Suprapubic skin (tissue), 3 donors: ENCODE data around the gene ABCA6.

ENCODE experiments used
- EP300 ChIP-seq: sonication (generic); formaldehyde crosslinking; IDR thresholded peaks from one replicate; pipeline ENCODE4 v1.6.1; 2017; ENCODE audit warnings: antibody characterized with exemption
- POLR2A ChIP-seq, 2 donors: fragments of 450-650 bp; IDR thresholded peaks; one replicate each; pipeline ENCODE4 v1.6.1; 2017; ENCODE audit warnings: antibody characterized with exemption in 2 of 2, mild to moderate bottlenecking in 2 of 2, moderate library complexity in 2 of 2
- TF ChIP-seq, protein P1 (sequence below), 2 donors: fragments of 200-600 bp in 1 of 2; fragments of 450-650 bp in 1 of 2; sonication (generic) in 1 of 2; IDR thresholded peaks; one replicate each; pipeline ENCODE4 v1.5.1; 2016 to 2019; ENCODE audit warnings: antibody characterized with exemption in 2 of 2, mild to moderate bottlenecking in 1 of 2, moderate library complexity in 1 of 2

DNA sequence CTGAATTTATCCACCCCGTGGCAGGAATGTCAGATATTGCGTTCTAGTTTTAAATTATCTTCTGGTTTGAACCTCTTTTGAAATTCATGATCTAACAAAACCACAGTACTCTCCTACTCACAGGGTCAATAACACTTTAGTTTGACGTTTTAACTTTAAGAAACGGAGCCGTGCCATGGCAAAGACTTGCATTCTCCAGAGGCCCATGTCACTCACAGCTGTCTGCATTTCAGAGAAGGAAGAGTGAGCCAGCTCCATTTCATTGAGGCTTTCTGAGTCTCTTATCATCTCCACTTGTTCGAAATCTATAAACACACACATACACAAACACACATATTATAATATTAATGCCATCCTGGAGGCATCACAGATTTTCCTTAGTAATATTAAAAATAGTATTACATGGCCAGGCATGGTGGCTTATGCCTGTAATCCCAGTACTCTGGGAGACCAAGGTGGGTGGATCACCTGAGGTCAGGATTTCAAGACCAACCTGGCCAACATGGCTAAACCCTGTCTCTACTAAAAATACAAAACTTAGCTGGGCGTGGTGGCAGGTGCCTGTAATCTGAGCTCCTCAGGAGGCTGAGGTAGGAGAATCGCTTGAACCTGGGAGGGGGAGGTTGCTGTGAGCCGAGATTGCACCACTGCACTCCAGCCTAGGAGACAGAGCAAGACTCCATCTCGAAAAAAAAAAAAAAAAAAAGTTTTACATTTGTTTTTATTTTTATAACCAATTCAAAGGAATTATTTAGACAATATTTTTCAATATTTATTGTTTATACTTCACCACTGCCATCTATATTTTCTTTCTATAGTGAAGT, 35.6 kb downstream of the ABCA6 start:
- TF ChIP-seq, protein P1, sequence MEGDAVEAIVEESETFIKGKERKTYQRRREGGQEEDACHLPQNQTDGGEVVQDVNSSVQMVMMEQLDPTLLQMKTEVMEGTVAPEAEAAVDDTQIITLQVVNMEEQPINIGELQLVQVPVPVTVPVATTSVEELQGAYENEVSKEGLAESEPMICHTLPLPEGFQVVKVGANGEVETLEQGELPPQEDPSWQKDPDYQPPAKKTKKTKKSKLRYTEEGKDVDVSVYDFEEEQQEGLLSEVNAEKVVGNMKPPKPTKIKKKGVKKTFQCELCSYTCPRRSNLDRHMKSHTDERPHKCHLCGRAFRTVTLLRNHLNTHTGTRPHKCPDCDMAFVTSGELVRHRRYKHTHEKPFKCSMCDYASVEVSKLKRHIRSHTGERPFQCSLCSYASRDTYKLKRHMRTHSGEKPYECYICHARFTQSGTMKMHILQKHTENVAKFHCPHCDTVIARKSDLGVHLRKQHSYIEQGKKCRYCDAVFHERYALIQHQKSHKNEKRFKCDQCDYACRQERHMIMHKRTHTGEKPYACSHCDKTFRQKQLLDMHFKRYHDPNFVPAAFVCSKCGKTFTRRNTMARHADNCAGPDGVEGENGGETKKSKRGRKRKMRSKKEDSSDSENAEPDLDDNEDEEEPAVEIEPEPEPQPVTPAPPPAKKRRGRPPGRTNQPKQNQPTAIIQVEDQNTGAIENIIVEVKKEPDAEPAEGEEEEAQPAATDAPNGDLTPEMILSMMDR (IDR thresholded peaks at IDR 0.05), result no peak
- TF ChIP-seq POLR2A (IDR thresholded peaks at IDR 0.05), result no peak
- no peak for TF ChIP-seq EP300
